Measurements from ENCODE around the gene PLCB1. TPM values are rescaled to one million over a fixed set of nuclear protein-coding genes. Genes with fewer than 3 reads are reported as not detected.

PLCB1 gene
- total RNA-seq, 1 donor from 2014 or later: 37.4 TPM

DNA sequence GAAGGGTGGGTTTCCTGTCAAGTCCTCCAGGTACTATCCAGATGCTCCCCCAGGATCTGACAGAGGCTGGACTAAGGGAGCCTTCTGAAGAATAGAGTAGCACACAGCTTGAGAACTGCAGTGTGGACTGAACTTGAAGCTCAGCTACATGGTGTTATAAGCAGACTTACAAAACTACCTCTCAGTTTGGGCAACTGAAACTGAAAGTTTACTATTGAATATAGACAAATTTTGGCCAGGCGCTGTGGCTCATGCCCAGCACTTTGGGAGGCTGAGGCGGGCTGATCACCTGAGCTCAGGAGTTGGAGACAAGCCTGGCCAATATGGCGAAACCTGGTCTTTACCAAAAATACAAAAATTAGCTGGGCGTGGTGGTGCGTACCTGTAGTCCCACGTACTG, 348.5 kb downstream of the PLCB1 start:
- Mint-ChIP-seq H3K9me3 (ENCODE audit: unreplicated experiment) (no peaks in the 10 kb centered on the region), H3K27ac (ENCODE audit: unreplicated experiment) (no peak overlapping the region), H3K4me3 (ENCODE audit: unreplicated experiment) (no peak overlapping the region), H3K36me3 (ENCODE audit: unreplicated experiment) (no peaks in the 10 kb centered on the region), H3K4me1 (ENCODE audit: low read depth, unreplicated experiment) (no peaks in the 10 kb centered on the region), H3K27me3 (ENCODE audit: unreplicated experiment) (peaks cover 2% of the 10 kb centered on the region)
- DNase-seq: no peak
- TF ChIP-seq, protein P1, sequence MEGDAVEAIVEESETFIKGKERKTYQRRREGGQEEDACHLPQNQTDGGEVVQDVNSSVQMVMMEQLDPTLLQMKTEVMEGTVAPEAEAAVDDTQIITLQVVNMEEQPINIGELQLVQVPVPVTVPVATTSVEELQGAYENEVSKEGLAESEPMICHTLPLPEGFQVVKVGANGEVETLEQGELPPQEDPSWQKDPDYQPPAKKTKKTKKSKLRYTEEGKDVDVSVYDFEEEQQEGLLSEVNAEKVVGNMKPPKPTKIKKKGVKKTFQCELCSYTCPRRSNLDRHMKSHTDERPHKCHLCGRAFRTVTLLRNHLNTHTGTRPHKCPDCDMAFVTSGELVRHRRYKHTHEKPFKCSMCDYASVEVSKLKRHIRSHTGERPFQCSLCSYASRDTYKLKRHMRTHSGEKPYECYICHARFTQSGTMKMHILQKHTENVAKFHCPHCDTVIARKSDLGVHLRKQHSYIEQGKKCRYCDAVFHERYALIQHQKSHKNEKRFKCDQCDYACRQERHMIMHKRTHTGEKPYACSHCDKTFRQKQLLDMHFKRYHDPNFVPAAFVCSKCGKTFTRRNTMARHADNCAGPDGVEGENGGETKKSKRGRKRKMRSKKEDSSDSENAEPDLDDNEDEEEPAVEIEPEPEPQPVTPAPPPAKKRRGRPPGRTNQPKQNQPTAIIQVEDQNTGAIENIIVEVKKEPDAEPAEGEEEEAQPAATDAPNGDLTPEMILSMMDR (IDR thresholded peaks at IDR 0.05; ENCODE audit: partially characterized antibody, unreplicated experiment): no peak

DNA sequence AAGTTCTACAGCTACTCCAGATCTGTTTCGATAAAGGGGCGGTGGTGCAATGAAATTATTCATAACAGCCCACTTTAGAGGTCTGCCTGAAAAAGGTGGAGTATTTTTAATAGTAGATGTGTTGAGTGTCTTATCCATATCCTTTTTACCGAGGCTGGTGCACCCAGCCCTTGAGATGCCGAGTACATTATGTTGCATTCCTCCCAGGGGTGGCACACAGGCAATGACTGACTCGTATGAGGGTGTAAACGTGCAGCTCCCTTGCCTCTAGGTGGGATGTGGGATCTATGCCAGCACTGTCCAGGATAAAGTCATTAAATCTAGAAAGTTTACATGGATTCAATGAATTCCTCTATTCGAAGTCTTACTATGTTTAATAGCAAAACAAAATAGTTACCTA, 355.6 kb downstream of the PLCB1 start:
- Mint-ChIP-seq H3K36me3 (ENCODE audit: unreplicated experiment) (no peaks in the 10 kb centered on the region), H3K9me3 (ENCODE audit: unreplicated experiment) (no peaks in the 10 kb centered on the region), H3K4me1 (ENCODE audit: low read depth, unreplicated experiment) (no peaks in the 10 kb centered on the region), H3K27me3 (ENCODE audit: unreplicated experiment) (no peaks in the 10 kb centered on the region), H3K27ac (ENCODE audit: unreplicated experiment) (no peak overlapping the region), H3K4me3 (ENCODE audit: unreplicated experiment) (no peak overlapping the region)
- DNase-seq: no peak
- TF ChIP-seq, protein P1 (IDR thresholded peaks at IDR 0.05; ENCODE audit: partially characterized antibody, unreplicated experiment): no peak

DNA sequence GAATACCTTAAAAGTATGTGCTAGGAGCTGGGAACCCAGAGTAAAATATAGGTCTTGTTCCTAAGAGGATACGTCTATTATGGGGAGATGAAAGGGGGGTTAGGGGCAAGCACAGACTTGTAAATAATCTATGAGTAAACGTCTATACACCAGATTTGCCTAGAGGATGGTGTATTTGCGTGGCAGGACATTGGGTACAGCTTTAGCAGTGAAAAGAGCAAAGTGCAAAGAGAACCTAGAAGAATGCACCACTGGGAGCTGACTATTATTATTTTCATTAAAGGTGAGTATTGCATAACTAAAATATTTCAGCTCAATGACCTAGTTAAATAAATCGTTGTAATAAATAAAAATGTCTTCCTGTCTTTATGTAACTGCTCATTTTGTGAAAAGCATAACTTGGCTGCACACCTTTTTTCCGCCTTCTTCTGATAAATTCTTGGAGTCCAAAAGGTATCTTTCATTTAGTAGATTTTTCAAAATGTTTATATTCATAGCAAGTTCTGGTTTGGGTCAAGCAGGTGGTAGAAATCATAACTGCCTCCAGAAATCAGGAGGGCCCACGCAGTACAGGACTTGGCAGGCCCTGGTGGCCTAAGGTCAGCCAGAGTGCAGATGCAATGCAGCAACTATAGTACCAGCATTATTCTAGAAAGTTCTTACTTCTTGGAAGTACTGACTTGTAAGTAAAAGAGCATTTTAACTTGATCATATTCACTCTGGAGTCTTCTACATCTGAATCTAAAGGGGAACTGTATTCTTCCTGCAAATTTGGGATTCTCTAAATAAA, 357.2 kb downstream of the PLCB1 start:
- no peak overlapping the region for H3K27ac Mint-ChIP-seq (ENCODE audit: unreplicated experiment)
- H3K9me3 Mint-ChIP-seq (ENCODE audit: unreplicated experiment): no peaks in the 10 kb centered on the region
- TF ChIP-seq, protein P1 (IDR thresholded peaks at IDR 0.05; ENCODE audit: partially characterized antibody, unreplicated experiment): no peak

DNA sequence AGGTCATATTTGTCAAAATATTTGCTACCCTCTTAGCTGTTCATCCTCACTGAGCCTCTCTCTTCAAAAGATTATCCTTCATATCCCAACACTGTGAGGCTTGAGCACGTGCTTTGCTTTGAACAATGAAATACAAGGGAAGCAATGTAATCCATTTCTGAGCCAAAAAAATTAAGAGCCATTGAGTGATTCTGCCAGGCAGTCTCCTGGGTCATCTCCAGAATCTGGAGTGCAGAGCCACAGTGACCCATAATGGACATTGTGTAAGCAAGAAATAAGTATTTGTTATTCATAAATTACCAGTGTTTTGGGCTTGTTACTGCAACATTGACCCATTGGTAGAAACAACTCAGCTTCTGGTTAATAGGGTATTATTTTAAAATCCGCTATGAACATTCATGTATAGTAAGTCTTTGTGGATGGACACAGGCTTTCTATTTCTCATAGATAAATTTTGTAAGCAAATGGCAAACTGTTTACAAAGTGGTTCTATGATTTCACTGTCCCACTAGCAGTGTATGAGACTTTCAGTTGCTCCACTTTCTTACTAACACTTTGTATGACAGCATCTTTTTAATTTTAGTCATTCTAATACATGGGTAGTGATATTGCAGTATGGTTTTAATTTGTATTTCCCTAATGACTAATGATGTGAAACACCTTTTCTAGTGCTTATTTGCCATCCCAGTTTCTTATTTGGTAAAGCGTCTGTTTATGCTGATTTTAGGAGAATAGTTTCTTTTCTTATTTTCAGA, 358.2 kb downstream of the PLCB1 start:
- TF ChIP-seq, protein P1 (IDR thresholded peaks at IDR 0.05; ENCODE audit: partially characterized antibody, unreplicated experiment): no peak
- Mint-ChIP-seq H3K4me1 (ENCODE audit: low read depth, unreplicated experiment) (no peaks in the 10 kb centered on the region), H3K36me3 (ENCODE audit: unreplicated experiment) (no peaks in the 10 kb centered on the region), H3K27me3 (ENCODE audit: unreplicated experiment) (no peaks in the 10 kb centered on the region), H3K4me3 (ENCODE audit: unreplicated experiment) (no peak overlapping the region), H3K9me3 (ENCODE audit: unreplicated experiment) (no peaks in the 10 kb centered on the region), H3K27ac (ENCODE audit: unreplicated experiment) (no peak overlapping the region)
- no peak for DNase-seq

More for the DNA sequence above, 357.2 kb downstream of the PLCB1 start:
- Mint-ChIP-seq H3K27me3 (ENCODE audit: unreplicated experiment) (no peaks in the 10 kb centered on the region), H3K36me3 (ENCODE audit: unreplicated experiment) (no peaks in the 10 kb centered on the region), H3K4me3 (ENCODE audit: unreplicated experiment) (no peak overlapping the region), H3K4me1 (ENCODE audit: low read depth, unreplicated experiment) (no peaks in the 10 kb centered on the region)
- no peak for DNase-seq

DNA sequence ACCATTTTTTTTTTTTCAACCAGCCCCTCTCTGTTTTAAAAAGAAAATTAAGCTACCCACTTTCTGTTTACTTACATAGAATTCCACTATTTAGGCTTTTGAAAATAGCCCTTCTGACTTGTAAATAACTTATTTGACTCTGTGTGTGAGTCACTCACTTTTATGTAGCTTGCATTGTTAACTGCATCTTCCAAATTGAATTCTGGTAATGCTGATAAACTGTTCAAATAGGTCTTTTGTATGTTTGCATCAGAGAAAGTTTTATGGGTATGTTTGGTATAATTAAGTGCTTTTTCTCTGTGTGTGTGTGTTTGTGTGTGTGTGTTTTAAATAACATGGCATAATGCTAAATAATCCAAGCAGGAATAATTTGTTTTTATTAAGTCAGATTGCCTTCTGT, 360.1 kb downstream of the PLCB1 start:
- Mint-ChIP-seq H3K27me3 (ENCODE audit: unreplicated experiment) (no peaks in the 10 kb centered on the region), H3K4me3 (ENCODE audit: unreplicated experiment) (no peak overlapping the region), H3K27ac (ENCODE audit: unreplicated experiment) (no peak overlapping the region), H3K36me3 (ENCODE audit: unreplicated experiment) (no peaks in the 10 kb centered on the region), H3K9me3 (ENCODE audit: unreplicated experiment) (no peaks in the 10 kb centered on the region), H3K4me1 (ENCODE audit: low read depth, unreplicated experiment) (no peaks in the 10 kb centered on the region)
- TF ChIP-seq, protein P1 (IDR thresholded peaks at IDR 0.05; ENCODE audit: partially characterized antibody, unreplicated experiment): no peak
- no peak for DNase-seq
